RKO (cell line): ENCODE results near the gene MATCAP1.
A peak's percentile ranks its signal among the peaks of the same experiment; 100 is the strongest.

ENCODE experiments used
- DNase-seq: peaks from one replicate; pipeline ENCODE4 v3.0.0-alpha.2; 2016; ENCODE audit warnings: low spot score

MATCAP1 gene

GRCh38 chr16:67207249-67208091, 23.7 kb upstream of the MATCAP1 start:
- peak; percentile 32 for DNase-seq

GRCh38 chr16:67206838-67207248, 23.1 kb upstream of the MATCAP1 start:
- DNase-seq: no peak

GRCh38 chr16:67206129-67206837, 22.5 kb upstream of the MATCAP1 start:
- no peak for DNase-seq

GRCh38 chr16:67204076-67204475, 20.3 kb upstream of the MATCAP1 start:
- DNase-seq: no peak

- DNase-seq: no peak
These were observed 19.3 kb upstream of the MATCAP1 start for GRCh38 chr16:67202956-67203493.

GRCh38 chr16:67202426-67202825, 18.7 kb upstream of the MATCAP1 start:
- no peak for DNase-seq

GRCh38 chr16:67201411-67202345, 17.9 kb upstream of the MATCAP1 start:
- no peak for DNase-seq

GRCh38 chr16:67200491-67200890, 16.7 kb upstream of the MATCAP1 start:
- no peak for DNase-seq

GRCh38 chr16:67199808-67200198, 16.0 kb upstream of the MATCAP1 start:
- DNase-seq: no peak

GRCh38 chr16:67199011-67199807, 15.4 kb upstream of the MATCAP1 start, which contains the start of gene ELMO3:
ELMO3 (plus strand) TSS chr16:67199131; CDS start chr16:67199327, 196 bp downstream.
- no peak for DNase-seq

GRCh38 chr16:67198238-67198734, 14.5 kb upstream of the MATCAP1 start:
- no peak for DNase-seq

GRCh38 chr16:67197704-67198103, 13.9 kb upstream of the MATCAP1 start:
- no peak for DNase-seq

GRCh38 chr16:67196881-67197280, 13.1 kb upstream of the MATCAP1 start:
- no peak for DNase-seq

GRCh38 chr16:67195676-67196075, 11.9 kb upstream of the MATCAP1 start:
- DNase-seq: no peak

- no peak for DNase-seq
These were observed 10.5 kb upstream of the MATCAP1 start for GRCh38 chr16:67194260-67194659.

GRCh38 chr16:67193536-67193935, 9.8 kb upstream of the MATCAP1 start:
- DNase-seq: no peak

GRCh38 chr16:67192781-67193361, 9.1 kb upstream of the MATCAP1 start:
- peak; percentile 38 for DNase-seq

GRCh38 chr16:67191995-67192681, 8.4 kb upstream of the MATCAP1 start, which contains the start of gene E2F4:
E2F4 (plus strand) TSS chr16:67192155; CDS start chr16:67192228, 73 bp downstream.
- DNase-seq: peak; percentile 94

GRCh38 chr16:67191411-67191994, 7.7 kb upstream of the MATCAP1 start:
- no peak for DNase-seq
